Measurements from ENCODE around the gene CAMTA1. TPM values are rescaled to one million over a fixed set of nuclear protein-coding genes. Genes with fewer than 3 reads are reported as not detected.

The CAMTA1 gene
- total and polyA plus RNA-seq, 4 donors: 18.0 to 93.5 (median 35.8) TPM

GRCh38 chr1:7103874-7104273 is 318.6 kb downstream of the CAMTA1 start:
- Histone ChIP-seq H3K9ac (ENCODE audit: low read depth in 1 of 2, low read length in 2 of 2) (no peak overlapping the region), H3K4me3 (ENCODE audit: low read depth in 1 of 3, low read length in 3 of 3) (no peak overlapping the region), H3K27ac (ENCODE audit: low read depth in 1 of 2, low read length in 2 of 2) (no peak overlapping the region), H3K4me1 (ENCODE audit: control insufficient read depth in 4 of 4, insufficient read depth in 4 of 4, low read length in 3 of 4) (peaks cover 9 to 20% (median 15%) of the 10 kb centered on the region in 4 donors), H3K9me3 (ENCODE audit: control insufficient read depth in 4 of 4, low read length in 3 of 4) (peaks cover 0 to 3% (median 0%) of the 10 kb centered on the region in 4 donors), H3K36me3 (ENCODE audit: control insufficient read depth in 4 of 4, insufficient read depth in 3 of 4, low read depth in 1 of 4, low read length in 3 of 4) (no peaks in the 10 kb centered on the region), H3K27me3 (ENCODE audit: control insufficient read depth in 4 of 4, insufficient read depth in 4 of 4, low read length in 3 of 4) (no peaks in the 10 kb centered on the region)
- DNase-seq (ENCODE audit: low spot score): no peak
- no peak for TF ChIP-seq RXRA (IDR thresholded peaks at IDR 0.05)
- TF ChIP-seq NR2F2 (IDR thresholded peaks at IDR 0.05): no peak
- TF ChIP-seq, protein P1, sequence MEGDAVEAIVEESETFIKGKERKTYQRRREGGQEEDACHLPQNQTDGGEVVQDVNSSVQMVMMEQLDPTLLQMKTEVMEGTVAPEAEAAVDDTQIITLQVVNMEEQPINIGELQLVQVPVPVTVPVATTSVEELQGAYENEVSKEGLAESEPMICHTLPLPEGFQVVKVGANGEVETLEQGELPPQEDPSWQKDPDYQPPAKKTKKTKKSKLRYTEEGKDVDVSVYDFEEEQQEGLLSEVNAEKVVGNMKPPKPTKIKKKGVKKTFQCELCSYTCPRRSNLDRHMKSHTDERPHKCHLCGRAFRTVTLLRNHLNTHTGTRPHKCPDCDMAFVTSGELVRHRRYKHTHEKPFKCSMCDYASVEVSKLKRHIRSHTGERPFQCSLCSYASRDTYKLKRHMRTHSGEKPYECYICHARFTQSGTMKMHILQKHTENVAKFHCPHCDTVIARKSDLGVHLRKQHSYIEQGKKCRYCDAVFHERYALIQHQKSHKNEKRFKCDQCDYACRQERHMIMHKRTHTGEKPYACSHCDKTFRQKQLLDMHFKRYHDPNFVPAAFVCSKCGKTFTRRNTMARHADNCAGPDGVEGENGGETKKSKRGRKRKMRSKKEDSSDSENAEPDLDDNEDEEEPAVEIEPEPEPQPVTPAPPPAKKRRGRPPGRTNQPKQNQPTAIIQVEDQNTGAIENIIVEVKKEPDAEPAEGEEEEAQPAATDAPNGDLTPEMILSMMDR (IDR thresholded peaks at IDR 0.05; ENCODE audit: low read depth, low read length, missing input control): no peak
- no peak for TF ChIP-seq JUND (IDR thresholded peaks at IDR 0.05)
- TF ChIP-seq FOXA1 (IDR thresholded peaks at IDR 0.05): no peak
- TF ChIP-seq YY1 (IDR thresholded peaks at IDR 0.05): no peak
- TF ChIP-seq ZBTB33 (IDR thresholded peaks at IDR 0.05): no peak
- no peak for TF ChIP-seq GABPA (IDR thresholded peaks at IDR 0.05 in 1 of 2, conservative IDR thresholded peaks at IDR 0.05 in 1 of 2)
- TF ChIP-seq, protein P2, sequence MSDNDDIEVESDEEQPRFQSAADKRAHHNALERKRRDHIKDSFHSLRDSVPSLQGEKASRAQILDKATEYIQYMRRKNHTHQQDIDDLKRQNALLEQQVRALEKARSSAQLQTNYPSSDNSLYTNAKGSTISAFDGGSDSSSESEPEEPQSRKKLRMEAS (IDR thresholded peaks at IDR 0.05): no peak
- no peak for TF ChIP-seq HNF4A (conservative IDR thresholded peaks at IDR 0.05)
- TF ChIP-seq ATF3 (IDR thresholded peaks at IDR 0.05): no peak
- TF ChIP-seq SP1 (IDR thresholded peaks at IDR 0.05): no peak
- no peak for TF ChIP-seq RAD21 (IDR thresholded peaks at IDR 0.05)
- TF ChIP-seq, protein P3, sequence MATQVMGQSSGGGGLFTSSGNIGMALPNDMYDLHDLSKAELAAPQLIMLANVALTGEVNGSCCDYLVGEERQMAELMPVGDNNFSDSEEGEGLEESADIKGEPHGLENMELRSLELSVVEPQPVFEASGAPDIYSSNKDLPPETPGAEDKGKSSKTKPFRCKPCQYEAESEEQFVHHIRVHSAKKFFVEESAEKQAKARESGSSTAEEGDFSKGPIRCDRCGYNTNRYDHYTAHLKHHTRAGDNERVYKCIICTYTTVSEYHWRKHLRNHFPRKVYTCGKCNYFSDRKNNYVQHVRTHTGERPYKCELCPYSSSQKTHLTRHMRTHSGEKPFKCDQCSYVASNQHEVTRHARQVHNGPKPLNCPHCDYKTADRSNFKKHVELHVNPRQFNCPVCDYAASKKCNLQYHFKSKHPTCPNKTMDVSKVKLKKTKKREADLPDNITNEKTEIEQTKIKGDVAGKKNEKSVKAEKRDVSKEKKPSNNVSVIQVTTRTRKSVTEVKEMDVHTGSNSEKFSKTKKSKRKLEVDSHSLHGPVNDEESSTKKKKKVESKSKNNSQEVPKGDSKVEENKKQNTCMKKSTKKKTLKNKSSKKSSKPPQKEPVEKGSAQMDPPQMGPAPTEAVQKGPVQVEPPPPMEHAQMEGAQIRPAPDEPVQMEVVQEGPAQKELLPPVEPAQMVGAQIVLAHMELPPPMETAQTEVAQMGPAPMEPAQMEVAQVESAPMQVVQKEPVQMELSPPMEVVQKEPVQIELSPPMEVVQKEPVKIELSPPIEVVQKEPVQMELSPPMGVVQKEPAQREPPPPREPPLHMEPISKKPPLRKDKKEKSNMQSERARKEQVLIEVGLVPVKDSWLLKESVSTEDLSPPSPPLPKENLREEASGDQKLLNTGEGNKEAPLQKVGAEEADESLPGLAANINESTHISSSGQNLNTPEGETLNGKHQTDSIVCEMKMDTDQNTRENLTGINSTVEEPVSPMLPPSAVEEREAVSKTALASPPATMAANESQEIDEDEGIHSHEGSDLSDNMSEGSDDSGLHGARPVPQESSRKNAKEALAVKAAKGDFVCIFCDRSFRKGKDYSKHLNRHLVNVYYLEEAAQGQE (IDR thresholded peaks at IDR 0.05): no peak
- no peak for TF ChIP-seq FOXA2 (IDR thresholded peaks at IDR 0.05)
- no peak for TF ChIP-seq TAF1 (conservative IDR thresholded peaks at IDR 0.05)
- 66% methylated on average over 6 of the region's 6 CpGs for WGBS

- Histone ChIP-seq H3K27me3 (ENCODE audit: control insufficient read depth in 4 of 4, insufficient read depth in 4 of 4, low read length in 3 of 4) (no peaks in the 10 kb centered on the region), H3K9me3 (ENCODE audit: control insufficient read depth in 4 of 4, low read length in 3 of 4) (peaks cover 0 to 3% (median 0%) of the 10 kb centered on the region in 4 donors), H3K36me3 (ENCODE audit: control insufficient read depth in 4 of 4, insufficient read depth in 3 of 4, low read depth in 1 of 4, low read length in 3 of 4) (no peaks in the 10 kb centered on the region), H3K9ac (ENCODE audit: low read depth in 1 of 2, low read length in 2 of 2) (no peak overlapping the region), H3K4me3 (ENCODE audit: low read depth in 1 of 3, low read length in 3 of 3) (no peak overlapping the region), H3K27ac (ENCODE audit: low read depth in 1 of 2, low read length in 2 of 2) (no peak overlapping the region), H3K4me1 (ENCODE audit: control insufficient read depth in 4 of 4, insufficient read depth in 4 of 4, low read length in 3 of 4) (peaks cover 9 to 19% (median 14%) of the 10 kb centered on the region in 4 donors)
- WGBS: 79% methylated on average over 2 of the region's 2 CpGs
- DNase-seq (ENCODE audit: low spot score): no peak
- TF ChIP-seq FOXA2 (IDR thresholded peaks at IDR 0.05) (no peak), TAF1 (conservative IDR thresholded peaks at IDR 0.05) (no peak)
Observed at GRCh38 chr1:7104339-7104738, 319.1 kb downstream of the CAMTA1 start.

Measured in liver (tissue), 9 donors.